Activated CD4-positive, alpha-beta T cell treated with anti-CD3 and anti-CD28 coated beads, Interleukin-2, Interleukin-6, amounts not matched to agents 100 ng/mL and 50 ng/mL, durations not matched to agents 16 hours and 8 hours (primary cell): ENCODE measurements around the gene PACSIN3.
A peak's percentile ranks its signal among the peaks of the same experiment; 100 is the strongest.
"Not testable (repeated sequence)": the region's sequence is repeated elsewhere in the genome, so short reads cannot be mapped to it uniquely, and the experiment has no call there.

ENCODE experiments used
- DNase-seq: peaks from one replicate; pipeline ENCODE4 v3.0.0-alpha.2; 2020

PACSIN3 gene

GRCh38 chr11:47186076-47186699 is at the start of gene PACSIN3:
PACSIN3 (minus strand) TSS chr11:47186434; CDS start chr11:47182727, 3,707 bp downstream.
- peak; percentile 50 for DNase-seq

DNA sequence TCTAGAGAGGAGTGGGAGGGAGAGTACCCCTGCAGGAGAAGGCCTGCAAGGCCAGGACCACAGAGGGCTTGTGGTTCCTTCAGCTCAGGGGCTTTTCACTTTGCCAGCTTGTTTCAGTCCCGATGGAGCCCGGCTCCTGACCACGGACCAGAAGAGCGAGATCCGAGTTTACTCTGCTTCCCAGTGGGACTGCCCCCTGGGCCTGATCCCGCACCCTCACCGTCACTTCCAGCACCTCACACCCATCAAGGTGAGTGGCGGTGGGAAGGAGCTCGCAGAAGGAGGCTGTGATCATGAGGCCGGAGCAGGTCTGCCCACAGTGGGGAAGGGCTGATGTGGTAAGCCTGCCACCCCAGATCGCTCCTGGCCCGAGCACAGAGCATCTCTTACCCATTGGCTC is 48.9 kb upstream of the PACSIN3 start:
- DNase-seq: no peak

GRCh38 chr11:47234669-47235100 is 48.5 kb upstream of the PACSIN3 start:
- DNase-seq: peak; percentile 32

DNA sequence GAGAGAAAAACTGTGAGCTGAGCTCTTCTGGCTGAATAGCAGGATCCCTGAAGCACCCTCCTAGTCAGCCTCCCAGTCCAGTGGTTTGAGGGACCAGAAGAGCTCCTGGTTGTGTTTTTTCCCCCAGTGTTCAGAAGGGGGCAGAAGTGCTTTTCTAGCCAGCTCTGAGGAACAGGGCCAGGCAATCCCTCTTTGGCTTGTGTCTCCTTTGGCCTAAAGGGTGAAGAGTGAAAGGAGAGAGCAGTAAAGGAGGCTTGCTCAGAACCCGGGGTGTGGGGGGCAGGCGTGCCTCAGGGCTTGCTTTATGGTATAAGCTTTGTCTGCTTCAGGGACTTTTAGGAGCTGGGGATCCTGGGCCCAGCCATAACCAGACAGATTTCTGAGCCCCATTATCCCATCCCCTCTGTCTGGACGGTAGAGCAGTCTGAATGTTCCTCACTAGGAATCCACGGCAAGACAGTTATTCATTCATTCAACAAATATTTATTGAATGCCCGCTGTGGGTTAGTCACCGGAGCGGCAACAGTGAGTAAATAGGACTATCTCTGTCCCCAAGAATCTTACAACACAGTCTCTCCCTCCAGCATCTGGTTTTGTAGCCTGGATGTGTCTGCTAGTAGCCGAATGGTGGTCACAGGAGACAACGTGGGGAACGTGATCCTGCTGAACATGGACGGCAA is 47.9 kb upstream of the PACSIN3 start:
- peak; percentile 24 for DNase-seq

GRCh38 chr11:47233051-47233450 is 46.8 kb upstream of the PACSIN3 start:
- no peak for DNase-seq

DNA sequence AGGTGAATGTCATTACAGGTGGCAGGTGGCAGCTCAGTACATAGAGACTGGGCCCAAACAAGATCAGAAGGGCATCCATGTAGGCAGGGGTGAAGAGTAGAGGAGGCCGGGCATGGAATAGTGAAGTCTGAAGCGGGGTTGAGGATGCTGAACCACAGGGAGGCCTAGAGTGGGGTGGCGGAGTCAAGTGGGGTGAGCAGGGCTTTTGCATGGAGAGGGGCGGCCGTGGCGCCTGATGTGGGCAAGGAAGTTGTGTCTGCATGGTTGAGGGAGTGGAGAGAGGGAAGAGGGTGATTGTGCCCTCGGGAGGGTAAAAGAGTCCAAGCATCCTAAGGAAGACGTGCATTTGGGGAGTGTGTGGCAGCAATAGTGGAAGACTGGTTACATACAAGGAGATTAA is 42.9 kb upstream of the PACSIN3 start:
- DNase-seq: no peak

DNA sequence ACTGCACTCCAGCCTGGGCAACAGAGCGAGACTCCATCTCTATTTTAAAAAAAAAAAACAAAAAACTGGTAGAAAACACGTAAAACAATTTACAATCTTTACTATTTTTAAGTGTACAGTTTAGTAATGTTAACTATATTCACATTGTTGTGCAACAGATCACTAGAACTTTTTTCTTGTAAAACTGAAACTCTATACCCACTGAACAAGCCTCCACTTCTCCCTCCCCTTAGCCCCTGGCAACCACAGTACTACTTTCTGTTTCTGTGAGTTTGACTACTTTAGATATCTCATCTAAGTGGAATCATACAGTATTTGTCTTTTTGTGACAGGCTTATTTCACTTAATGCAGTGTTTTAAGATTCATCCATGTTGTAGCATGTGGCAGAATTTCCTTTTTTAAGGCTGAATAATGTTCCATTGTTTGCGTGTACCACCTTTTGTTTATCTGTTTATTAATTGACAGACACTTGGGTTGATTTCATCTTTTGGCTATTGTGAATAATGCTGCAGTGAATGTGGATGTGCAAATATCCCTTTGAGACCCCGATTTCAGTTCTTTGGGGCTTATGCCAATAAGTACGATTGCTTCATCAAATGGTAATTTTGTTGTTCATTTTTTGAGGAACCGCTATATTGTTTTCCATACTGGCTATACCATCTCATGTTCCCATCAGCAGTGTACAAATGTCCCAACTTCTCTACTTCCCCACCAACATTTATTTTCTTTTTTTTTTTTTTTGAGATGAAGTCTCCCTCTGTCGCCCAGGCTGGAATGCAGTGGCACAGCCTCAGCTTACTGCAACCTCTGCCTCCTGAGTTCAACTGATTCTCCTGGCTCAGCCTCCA is 39.5 kb upstream of the PACSIN3 start:
- peak; percentile 70 for DNase-seq

GRCh38 chr11:47222696-47223095 is 36.5 kb upstream of the PACSIN3 start:
- DNase-seq: no peak

DNA sequence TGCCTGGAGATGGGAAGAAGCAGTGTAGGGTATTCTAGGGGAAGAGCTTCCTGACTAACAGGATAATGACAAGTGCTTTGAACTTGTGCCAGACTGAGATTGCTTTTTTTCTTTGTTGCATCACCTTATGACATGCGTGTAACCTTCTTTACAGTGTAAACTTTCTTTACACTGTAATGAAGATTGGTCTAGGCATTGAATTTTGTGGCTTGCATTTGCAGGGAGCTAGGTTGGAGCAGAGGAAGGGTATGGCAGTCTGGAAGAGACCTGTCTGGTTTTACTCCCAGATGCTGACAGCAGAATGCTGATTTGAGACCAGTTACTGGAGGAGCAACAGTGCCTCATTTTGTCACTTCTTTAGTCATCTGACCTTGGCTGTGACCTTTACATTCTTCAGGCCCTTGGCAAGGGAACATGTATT is 34.2 kb upstream of the PACSIN3 start:
- no peak for DNase-seq

DNA sequence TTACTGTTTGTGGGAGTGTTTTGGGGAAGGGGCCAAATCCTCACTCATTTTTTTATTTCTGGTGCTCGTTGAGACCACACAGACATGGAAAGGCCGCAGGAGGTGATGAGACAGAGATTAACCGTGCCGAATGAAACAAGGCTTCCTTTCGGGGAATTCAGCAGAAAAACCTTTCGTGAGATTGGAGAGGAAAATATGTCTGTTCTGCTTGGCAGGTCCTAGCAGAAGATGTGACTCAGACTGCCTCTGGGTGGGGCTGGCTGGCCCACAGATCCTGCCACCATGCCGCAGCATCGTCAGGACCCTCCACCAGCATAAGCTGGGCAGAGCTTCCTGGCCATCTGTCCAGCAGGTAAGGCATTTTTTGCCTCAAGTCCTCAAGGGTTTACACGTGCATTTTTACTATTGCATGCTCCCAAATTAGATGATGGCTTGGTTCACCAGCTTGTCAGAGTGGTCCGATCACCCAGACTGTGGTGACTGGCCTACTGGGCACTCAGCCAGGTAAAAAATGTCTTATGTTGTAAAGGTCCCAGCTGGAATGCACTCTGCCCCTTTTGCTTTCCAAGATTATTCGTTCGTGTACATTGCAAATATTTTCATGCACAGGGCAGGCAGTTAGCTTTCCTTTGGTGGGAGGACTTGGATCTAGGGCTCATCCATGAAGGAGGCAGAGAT is 30.0 kb upstream of the PACSIN3 start:
- peak; percentile 82 for DNase-seq

GRCh38 chr11:47215366-47215910 is 29.2 kb upstream of the PACSIN3 start:
- no peak for DNase-seq

DNA sequence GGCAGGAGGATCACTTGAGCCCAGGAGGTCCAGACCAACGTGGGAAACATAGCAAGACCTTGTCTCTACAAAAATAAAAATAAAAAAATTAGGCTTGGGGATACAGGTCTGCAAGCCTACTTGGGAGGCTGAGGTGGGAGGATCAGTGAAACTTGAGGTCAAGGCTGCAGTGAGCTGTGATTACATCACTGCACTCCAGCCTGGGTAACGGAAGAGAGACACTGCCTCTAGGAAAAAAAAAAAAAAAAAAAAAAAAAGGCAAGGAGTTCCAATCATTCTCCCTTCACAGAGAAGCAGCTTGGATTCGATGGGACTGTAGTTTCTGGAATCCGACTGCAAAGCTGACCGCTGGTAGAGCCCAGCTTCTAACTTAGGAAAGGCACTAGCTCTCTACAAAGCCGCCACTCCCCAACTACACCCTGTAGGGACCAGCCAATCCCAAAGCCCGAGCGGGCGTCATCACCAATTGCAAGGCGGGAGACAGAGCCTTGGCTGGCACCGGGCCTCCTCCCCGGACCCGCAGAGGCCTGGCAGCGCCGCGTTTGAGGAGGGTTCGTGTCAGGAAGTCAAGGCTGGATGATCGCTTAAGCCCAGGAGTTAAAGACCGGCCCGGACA is 27.8 kb upstream of the PACSIN3 start:
- DNase-seq: peak; percentile 95

GRCh38 chr11:47212938-47213337 is 26.7 kb upstream of the PACSIN3 start:
- DNase-seq: no peak

DNA sequence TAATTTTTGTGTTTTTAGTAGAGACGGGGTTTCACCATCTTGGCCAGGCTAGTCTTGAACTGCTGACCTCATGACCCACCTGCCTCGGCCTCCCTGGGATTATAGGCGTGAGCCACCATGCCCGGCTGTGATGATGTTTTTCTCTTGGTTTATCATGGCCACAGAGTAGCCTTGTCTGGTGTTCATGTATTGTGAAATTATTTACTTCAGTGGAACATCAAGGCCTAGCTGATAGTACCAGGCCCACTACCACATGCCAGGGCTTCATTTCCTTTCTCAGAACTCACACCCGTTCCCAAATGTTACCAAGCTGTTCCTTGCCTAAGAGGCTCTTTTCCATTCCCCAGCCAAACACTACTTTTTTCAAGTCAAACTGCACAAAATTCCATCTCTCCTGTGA is 22.4 kb upstream of the PACSIN3 start:
- no peak for DNase-seq

GRCh38 chr11:47208008-47208552 is 21.8 kb upstream of the PACSIN3 start:
- DNase-seq: not testable (repeated sequence)

DNA sequence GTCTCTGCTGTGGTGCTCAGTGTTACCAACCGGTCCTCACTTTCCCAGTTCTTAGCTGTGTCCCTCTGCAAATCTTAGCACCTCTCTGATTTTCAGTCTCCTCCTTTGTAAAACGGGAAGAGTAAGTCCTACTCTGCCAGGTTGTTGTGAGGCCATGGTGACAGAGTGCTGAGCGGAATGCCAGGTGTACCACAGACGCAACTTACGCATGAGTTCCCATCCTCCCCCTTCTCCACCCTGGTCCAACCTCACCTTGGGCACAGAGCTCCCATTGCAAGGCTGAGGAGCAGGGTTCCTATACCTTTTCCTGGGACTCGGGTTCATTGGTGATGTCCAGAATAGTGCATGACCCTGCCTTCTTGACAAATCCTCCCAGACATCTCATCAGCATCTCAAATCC is 21.2 kb upstream of the PACSIN3 start:
- DNase-seq: no peak

GRCh38 chr11:47206577-47206976 is 20.3 kb upstream of the PACSIN3 start:
- not testable (repeated sequence) for DNase-seq

- no peak for DNase-seq
Observed at GRCh38 chr11:47204637-47204989, 18.4 kb upstream of the PACSIN3 start.

- no peak for DNase-seq
Observed at GRCh38 chr11:47202576-47202975, 16.3 kb upstream of the PACSIN3 start.

GRCh38 chr11:47201015-47201414 is 14.8 kb upstream of the PACSIN3 start:
- DNase-seq: no peak

DNA sequence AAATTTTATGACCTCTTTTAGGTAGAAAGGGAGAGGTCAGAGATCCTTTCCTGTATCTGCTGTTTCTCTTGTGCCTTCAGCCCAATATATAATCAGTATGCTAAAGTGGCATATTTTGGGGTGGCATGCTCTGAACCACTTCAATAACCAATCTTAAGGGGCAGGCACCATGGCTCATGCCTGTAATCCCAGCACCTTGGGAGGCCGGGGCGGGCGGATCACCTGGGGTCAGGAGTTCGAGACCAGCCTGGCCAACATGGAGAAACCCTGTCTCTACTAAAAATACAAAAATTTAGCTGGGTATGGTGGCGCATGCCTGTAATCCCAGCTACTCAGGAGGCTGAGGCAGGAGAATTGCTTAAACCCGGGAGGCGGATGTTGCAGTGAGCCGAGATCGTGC is 11.9 kb upstream of the PACSIN3 start:
- not testable (repeated sequence) for DNase-seq

GRCh38 chr11:47192111-47192510 is 5.9 kb upstream of the PACSIN3 start:
- DNase-seq: no peak
